ENCODE measurements around the gene SSX3. TPM values are rescaled to one million over a fixed set of nuclear protein-coding genes. Genes with fewer than 3 reads are reported as not detected.

The SSX3 gene
- total RNA-seq, 4 donors from 2014 or later = not detected

- Histone ChIP-seq H3K4me1 (no peaks in the 10 kb centered on the region), H3K4me3 (no peak overlapping the region), H3K36me3 (no peaks in the 10 kb centered on the region), H3K9me3 (no peaks in the 10 kb centered on the region), H3K27ac (no peak overlapping the region), H3K27me3 (no peaks in the 10 kb centered on the region)
- DNase-seq (ENCODE audit: low spot score in 2 of 2) = no peak
- TF ChIP-seq EP300 (IDR thresholded peaks at IDR 0.05) (no peak), POLR2AphosphoS5 (IDR thresholded peaks at IDR 0.05) (no peak), CTCF (IDR thresholded peaks at IDR 0.05) (no peak), POLR2A (IDR thresholded peaks at IDR 0.05) (no peak)
- 84% methylated on average over 11 of the region's 11 CpGs for WGBS
Measured at GRCh38 chrX:48306175-48306574, 50.3 kb downstream of the SSX3 start.

Other genes starting within 250 kb of the SSX3 start
- gene SPACA5B, start 226.1 kb downstream of the SSX3 start, total RNA-seq = not detected
- gene SSX5, start 159.9 kb downstream of the SSX3 start, total RNA-seq = not detected
- gene SSX1, start 101.3 kb downstream of the SSX3 start, total RNA-seq = not detected
- not detected for gene SSX4, start 26.8 kb upstream of the SSX3 start, total RNA-seq
- not detected for gene SSX4B, start 55.3 kb upstream of the SSX3 start, total RNA-seq
- 10 to 100 TPM; 24.2 to 63.0 (median 46.2) TPM for gene SLC38A5, start 113.6 kb upstream of the SSX3 start, total RNA-seq
- gene FTSJ1, start 119.5 kb upstream of the SSX3 start, total RNA-seq = 10 to 100 TPM; 27.8 to 54.3 (median 47.9) TPM
- 10 to 100 TPM; 16.7 to 34.5 (median 25.8) TPM for gene PORCN, start 152.3 kb upstream of the SSX3 start, total RNA-seq
- 10 to 100 TPM; 43.4 to 82.7 (median 71.9) TPM for gene EBP, start 165.1 kb upstream of the SSX3 start, total RNA-seq
- gene TBC1D25, start 183.0 kb upstream of the SSX3 start, total RNA-seq = 10 to 100 TPM; 12.9 to 21.2 (median 17.3) TPM
- 100 to 1,000 TPM; 167 to 245 (median 204) TPM for gene RBM3, start 217.8 kb upstream of the SSX3 start, total RNA-seq
- 100 to 1,000 TPM in 1 of 4 donors, 10 to 100 TPM in 3; 71.1 to 105 (median 93.2) TPM for gene WDR13, start 240.8 kb upstream of the SSX3 start, total RNA-seq

Data from suprapubic skin (tissue), 4 donors.